ENCODE data around the gene CCDC127.

- TF ChIP-seq EZH2 (IDR thresholded peaks at IDR 0.05; ENCODE audit: low read depth) = no peak
- TF ChIP-seq CTCF (conservative IDR thresholded peaks at IDR 0.05) = no peak
These were observed 67.2 kb downstream of the CCDC127 start for GRCh38 chr5:150746-151145.

Measured in PC-9 (cell line).